ENCODE results near the gene ACSM5.

DNA sequence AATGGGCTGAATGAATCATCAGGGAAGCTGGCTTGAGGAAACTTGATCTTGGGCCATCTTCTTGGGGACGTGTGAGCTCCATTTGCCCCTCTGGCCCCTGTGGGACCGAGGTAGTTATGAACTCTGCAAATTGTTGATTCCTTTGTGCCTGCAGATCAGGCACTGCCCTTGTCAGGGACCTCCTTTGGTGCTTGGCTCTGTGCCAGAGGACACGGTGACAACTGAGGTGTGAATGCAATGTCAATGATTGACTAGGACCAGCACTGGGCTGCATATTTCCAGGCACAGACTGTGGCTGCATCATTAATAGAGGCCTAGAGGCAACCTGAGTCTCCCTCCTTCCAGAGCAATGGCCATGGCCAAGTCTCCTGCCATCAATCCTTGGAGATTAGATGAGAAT, 28.6 kb upstream of the ACSM5 start:
- TF ChIP-seq, protein P1, sequence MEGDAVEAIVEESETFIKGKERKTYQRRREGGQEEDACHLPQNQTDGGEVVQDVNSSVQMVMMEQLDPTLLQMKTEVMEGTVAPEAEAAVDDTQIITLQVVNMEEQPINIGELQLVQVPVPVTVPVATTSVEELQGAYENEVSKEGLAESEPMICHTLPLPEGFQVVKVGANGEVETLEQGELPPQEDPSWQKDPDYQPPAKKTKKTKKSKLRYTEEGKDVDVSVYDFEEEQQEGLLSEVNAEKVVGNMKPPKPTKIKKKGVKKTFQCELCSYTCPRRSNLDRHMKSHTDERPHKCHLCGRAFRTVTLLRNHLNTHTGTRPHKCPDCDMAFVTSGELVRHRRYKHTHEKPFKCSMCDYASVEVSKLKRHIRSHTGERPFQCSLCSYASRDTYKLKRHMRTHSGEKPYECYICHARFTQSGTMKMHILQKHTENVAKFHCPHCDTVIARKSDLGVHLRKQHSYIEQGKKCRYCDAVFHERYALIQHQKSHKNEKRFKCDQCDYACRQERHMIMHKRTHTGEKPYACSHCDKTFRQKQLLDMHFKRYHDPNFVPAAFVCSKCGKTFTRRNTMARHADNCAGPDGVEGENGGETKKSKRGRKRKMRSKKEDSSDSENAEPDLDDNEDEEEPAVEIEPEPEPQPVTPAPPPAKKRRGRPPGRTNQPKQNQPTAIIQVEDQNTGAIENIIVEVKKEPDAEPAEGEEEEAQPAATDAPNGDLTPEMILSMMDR (IDR thresholded peaks at IDR 0.05; ENCODE audit: low read depth, low read length, poor library complexity, severe bottlenecking) = no peak
- no peak for TF ChIP-seq EZH2phosphoT487 (IDR thresholded peaks at IDR 0.05; ENCODE audit: borderline replicate concordance, low read length)
